ENCODE measurements around the gene DNMBP. TPM values are rescaled to one million over a fixed set of nuclear protein-coding genes. Genes with fewer than 3 reads are reported as not detected.

The DNMBP gene
- polyA plus RNA-seq, 2 of the 4 experiments (the other 2 are of a cell fraction) = 13.7 to 20.3 TPM

DNA sequence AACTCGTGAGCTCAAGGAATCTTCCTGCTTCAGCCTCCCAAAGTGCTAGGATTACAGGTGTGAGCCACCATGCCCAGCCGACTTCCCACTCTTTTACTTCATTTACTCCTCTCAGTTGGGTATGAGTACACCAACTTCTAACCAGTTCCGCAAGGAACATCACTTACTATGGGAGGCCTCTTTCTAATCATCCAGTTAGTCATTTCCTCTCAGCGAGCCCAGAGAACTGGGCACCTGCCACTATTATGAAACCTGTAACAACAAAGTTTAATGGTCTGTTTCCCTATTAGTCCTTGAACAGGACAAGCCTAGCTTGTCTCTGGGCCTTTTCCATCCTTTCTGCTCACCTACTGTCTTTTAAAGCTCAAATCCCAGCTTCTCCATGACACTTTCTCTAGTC, 88.8 kb downstream of the DNMBP start:
- POLR2A ChIA-PET = no interaction called here
- DNase-seq (ENCODE audit: low read depth in 1 of 2, low spot score in 1 of 2) (no peak), FAIRE-seq (no peak), ATAC-seq (no peak)
- H3K9me3 ChIP-seq = no peaks in the 10 kb centered on the region
- 90% methylated on average over 4 of the region's 4 CpGs for WGBS (ENCODE audit: missing lambda C conversion rate)
- H3K27ac ChIP-seq = no peak overlapping the region
- CTCF ChIA-PET = interaction anchor here (0.8 to 7.8 kb wide), 7 partner anchors 10 to 133 kb away, joined by 3 to 58 read pairs (median 5); partner anchors contain the start of gene DNMBP
- no peak overlapping the region for H3K4me3 ChIP-seq
- H3K4me2 ChIP-seq = no peak overlapping the region
- no peak for TF ChIP-seq HOXB13 (CRISPR knock-in tag; IDR thresholded peaks at IDR 0.05; ENCODE audit: low read depth)
- no peak for TF ChIP-seq MYC (IDR thresholded peaks at IDR 0.05; ENCODE audit: borderline replicate concordance, low read length)
- TF ChIP-seq CBX8 (IDR thresholded peaks at IDR 0.05) = no peak
- no peak for TF ChIP-seq EP300 (IDR thresholded peaks at IDR 0.05)
- TF ChIP-seq, protein P1, sequence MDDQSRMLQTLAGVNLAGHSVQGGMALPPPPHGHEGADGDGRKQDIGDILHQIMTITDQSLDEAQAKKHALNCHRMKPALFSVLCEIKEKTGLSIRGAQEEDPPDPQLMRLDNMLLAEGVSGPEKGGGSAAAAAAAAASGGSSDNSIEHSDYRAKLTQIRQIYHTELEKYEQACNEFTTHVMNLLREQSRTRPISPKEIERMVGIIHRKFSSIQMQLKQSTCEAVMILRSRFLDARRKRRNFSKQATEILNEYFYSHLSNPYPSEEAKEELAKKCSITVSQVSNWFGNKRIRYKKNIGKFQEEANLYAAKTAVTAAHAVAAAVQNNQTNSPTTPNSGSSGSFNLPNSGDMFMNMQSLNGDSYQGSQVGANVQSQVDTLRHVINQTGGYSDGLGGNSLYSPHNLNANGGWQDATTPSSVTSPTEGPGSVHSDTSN (IDR thresholded peaks at IDR 0.05) = no peak
- no peak for TF ChIP-seq ZC3H11A (IDR thresholded peaks at IDR 0.05)
- no peak for TF ChIP-seq CBX2 (IDR thresholded peaks at IDR 0.05; ENCODE audit: borderline replicate concordance, low read depth)
- no peak for TF ChIP-seq GATA3 (IDR thresholded peaks at IDR 0.05; ENCODE audit: borderline replicate concordance)
- TF ChIP-seq JUNB (IDR thresholded peaks at IDR 0.05) = no peak
- TF ChIP-seq ZSCAN20 (CRISPR knock-in tag; IDR thresholded peaks at IDR 0.05) = no peak
- no peak for TF ChIP-seq MAFK (IDR thresholded peaks at IDR 0.05; ENCODE audit: partially characterized antibody)
- TF ChIP-seq FOSL2 (IDR thresholded peaks at IDR 0.05) = no peak
- no peak for TF ChIP-seq FOSL2 (CRISPR knock-in tag; IDR thresholded peaks at IDR 0.05)
- TF ChIP-seq CEBPB (IDR thresholded peaks at IDR 0.05) = no peak
- no peak for TF ChIP-seq RARB (CRISPR knock-in tag; IDR thresholded peaks at IDR 0.05)
- no peak for TF ChIP-seq RAD21 (conservative IDR thresholded peaks at IDR 0.05 in 1 of 2, IDR thresholded peaks at IDR 0.05 in 1 of 2)
- TF ChIP-seq RFX5 (IDR thresholded peaks at IDR 0.05) = no peak
- H3K4me1 ChIP-seq = peaks cover 39% of the 10 kb centered on the region

DNA sequence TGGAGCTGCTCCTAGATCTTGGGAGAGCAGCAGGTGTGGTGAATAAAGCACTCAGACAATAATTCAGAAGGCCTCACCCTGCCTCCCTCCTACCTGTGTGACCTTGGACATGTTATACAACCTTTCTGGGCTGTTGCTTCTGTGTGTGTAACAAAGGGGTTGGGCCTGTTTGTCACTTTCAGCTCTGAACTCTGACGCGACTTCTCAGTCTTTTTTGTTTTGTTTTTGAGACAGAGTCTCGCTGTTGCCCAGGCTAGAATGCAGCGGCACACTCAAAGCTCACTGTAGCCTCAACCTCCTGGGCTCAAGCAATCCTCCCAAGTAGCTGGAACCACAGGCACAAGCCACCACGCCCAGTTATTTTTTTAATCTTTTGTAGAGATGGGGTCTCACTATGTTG, 89.3 kb downstream of the DNMBP start:
- H3K4me2 ChIP-seq = no peak overlapping the region

More for the DNA sequence above, 89.3 kb downstream of the DNMBP start:
- CTCF ChIA-PET = interaction anchor here (0.9 to 7.8 kb wide), 6 partner anchors 10 to 133 kb away, joined by 3 to 58 read pairs (median 7); partner anchors contain the start of gene DNMBP
- ATAC-seq = no peak
- POLR2A ChIA-PET = no interaction called here
- no peak for FAIRE-seq
- TF ChIP-seq POLR2A (IDR thresholded peaks at IDR 0.05; ENCODE audit: low read length) (no peak), ZNF302 (CRISPR knock-in tag; IDR thresholded peaks at IDR 0.05) (no peak), JUNB (IDR thresholded peaks at IDR 0.05) (no peak), RNF2 (IDR thresholded peaks at IDR 0.05; ENCODE audit: borderline replicate concordance, low read depth) (no peak), CHD4 (IDR thresholded peaks at IDR 0.05; ENCODE audit: borderline replicate concordance) (no peak), NR3C1 (IDR thresholded peaks at IDR 0.05) (no peak), SREBF2 (IDR thresholded peaks at IDR 0.05) (no peak), EP300 (IDR thresholded peaks at IDR 0.05) (no peak), EHMT2 (IDR thresholded peaks at IDR 0.05; ENCODE audit: low read depth) (no peak), TP53 (CRISPR knock-in tag; IDR thresholded peaks at IDR 0.05) (no peak), KDM5A (IDR thresholded peaks at IDR 0.05) (no peak), MYC (IDR thresholded peaks at IDR 0.05; ENCODE audit: borderline replicate concordance, low read length) (no peak), RCOR1 (IDR thresholded peaks at IDR 0.05; ENCODE audit: low read depth, low read length) (no peak), FOSB (CRISPR knock-in tag; IDR thresholded peaks at IDR 0.05) (no peak), SMC3 (IDR thresholded peaks at IDR 0.05) (no peak), CBX8 (IDR thresholded peaks at IDR 0.05) (no peak), PHF8 (IDR thresholded peaks at IDR 0.05; ENCODE audit: borderline replicate concordance, low read depth) (no peak)
- TF ChIP-seq, protein P2, sequence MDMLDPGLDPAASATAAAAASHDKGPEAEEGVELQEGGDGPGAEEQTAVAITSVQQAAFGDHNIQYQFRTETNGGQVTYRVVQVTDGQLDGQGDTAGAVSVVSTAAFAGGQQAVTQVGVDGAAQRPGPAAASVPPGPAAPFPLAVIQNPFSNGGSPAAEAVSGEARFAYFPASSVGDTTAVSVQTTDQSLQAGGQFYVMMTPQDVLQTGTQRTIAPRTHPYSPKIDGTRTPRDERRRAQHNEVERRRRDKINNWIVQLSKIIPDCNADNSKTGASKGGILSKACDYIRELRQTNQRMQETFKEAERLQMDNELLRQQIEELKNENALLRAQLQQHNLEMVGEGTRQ (IDR thresholded peaks at IDR 0.05) = no peak
- TF ChIP-seq, protein P3, sequence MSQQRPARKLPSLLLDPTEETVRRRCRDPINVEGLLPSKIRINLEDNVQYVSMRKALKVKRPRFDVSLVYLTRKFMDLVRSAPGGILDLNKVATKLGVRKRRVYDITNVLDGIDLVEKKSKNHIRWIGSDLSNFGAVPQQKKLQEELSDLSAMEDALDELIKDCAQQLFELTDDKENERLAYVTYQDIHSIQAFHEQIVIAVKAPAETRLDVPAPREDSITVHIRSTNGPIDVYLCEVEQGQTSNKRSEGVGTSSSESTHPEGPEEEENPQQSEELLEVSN (IDR thresholded peaks at IDR 0.05; ENCODE audit: borderline replicate concordance, low read depth) = no peak
- TF ChIP-seq, protein P4, sequence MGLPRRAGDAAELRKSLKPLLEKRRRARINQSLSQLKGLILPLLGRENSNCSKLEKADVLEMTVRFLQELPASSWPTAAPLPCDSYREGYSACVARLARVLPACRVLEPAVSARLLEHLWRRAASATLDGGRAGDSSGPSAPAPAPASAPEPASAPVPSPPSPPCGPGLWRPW (IDR thresholded peaks at IDR 0.05) = no peak
- DNase-seq (ENCODE audit: low read depth in 1 of 2, low spot score in 1 of 2) = no peak
- Histone ChIP-seq H3K27ac (no peak overlapping the region), H3K9me3 (no peaks in the 10 kb centered on the region), H3K4me1 (peaks cover 37% of the 10 kb centered on the region), H3K4me3 (no peak overlapping the region)
- 94% methylated on average over 5 of the region's 5 CpGs for WGBS (ENCODE audit: missing lambda C conversion rate)
